Right forelimb (tissue), 1 donor: ENCODE data around the gene COL4A2.

Source experiments
- DNase-seq: peaks from one replicate; pipeline ENCODE4 v3.0.0-alpha.2; 2018

The COL4A2 gene

DNA sequence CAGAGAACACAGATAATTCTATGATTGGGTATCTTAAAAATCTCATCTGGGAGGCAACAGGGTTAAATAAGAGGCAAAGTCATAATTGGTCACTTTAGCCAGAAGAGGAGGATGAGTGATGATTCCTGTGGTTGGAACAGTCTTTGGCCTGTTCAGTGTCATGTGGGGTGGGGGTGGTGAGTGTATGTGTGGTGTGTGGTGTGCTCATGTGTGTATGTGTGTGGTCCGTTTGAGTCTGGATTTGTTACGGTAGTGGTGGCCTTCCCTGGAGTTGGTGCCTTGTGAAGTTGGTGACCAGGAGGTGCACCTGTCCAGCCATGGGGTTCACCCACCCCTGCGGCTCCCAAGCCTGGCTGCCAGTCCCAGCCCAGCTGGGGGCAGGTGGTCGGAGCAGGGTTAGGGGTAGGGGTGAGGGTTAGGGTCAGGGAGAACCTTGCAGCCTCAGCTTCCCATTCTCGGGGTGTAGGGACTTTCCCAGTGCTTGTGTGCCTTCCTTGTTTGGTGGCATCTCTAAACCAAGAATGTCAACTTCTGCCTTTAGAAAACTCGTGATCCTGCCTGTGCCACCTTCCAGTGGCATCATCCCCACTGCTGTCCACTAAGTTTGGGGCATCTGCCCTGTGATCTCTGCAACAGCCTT, 156.9 kb downstream of the COL4A2 start:
- no peak for DNase-seq

DNA sequence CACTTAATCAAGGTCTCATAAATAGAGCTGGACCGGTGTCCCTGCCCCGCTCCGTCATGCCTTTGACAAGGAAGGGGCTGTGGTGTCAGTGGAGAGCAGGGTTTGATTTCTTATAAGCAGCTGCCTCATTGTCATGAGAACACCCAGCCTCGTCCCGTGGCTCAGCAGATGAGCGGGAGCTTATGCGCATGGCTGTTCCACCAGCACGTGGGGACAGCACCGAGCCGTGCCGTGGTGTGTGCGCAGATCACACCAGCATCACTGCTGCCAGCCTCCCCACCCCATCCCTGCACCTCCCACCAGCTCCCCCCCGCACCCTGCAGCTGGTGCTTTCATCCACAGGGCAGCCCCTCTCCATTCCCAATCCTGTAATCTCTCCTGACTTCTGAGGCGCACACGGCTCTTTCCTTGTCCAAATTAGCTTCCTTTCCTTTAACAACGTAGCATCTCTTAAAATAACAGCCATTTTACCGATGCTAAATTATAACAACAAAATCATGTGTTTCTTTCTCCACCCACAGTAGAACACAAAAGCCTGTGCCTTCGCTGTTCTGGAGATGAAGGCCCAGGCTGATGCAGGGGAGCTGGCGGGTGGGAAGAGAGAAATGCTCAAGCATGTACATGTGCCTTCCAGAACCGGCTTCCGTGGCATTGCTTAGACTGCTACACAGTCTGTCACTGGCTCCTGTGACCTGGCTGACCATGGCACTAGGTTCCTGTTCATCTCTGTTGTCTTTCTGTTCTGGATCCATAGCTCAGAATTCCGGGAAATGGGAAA, 157.7 kb downstream of the COL4A2 start:
- DNase-seq = no peak

DNA sequence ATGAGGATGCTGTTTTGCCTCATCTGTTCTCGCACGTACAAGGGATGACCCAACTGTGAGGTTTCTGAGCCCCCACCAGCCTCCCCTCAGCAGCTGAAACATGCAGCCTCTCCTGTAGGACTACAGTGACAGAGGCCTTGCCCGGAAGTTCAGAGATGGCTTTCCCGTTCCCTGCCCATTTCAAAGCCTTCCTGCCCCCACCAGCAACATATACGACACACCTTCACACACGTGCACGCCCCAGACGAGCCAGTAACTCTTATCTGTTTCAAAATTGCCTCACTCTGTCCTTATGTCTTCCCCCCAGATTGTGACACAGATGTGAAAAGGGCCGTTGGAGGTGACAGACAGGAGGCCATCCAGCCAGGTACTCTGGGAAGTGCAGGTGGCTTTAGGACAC, 158.6 kb downstream of the COL4A2 start:
- no peak for DNase-seq

DNA sequence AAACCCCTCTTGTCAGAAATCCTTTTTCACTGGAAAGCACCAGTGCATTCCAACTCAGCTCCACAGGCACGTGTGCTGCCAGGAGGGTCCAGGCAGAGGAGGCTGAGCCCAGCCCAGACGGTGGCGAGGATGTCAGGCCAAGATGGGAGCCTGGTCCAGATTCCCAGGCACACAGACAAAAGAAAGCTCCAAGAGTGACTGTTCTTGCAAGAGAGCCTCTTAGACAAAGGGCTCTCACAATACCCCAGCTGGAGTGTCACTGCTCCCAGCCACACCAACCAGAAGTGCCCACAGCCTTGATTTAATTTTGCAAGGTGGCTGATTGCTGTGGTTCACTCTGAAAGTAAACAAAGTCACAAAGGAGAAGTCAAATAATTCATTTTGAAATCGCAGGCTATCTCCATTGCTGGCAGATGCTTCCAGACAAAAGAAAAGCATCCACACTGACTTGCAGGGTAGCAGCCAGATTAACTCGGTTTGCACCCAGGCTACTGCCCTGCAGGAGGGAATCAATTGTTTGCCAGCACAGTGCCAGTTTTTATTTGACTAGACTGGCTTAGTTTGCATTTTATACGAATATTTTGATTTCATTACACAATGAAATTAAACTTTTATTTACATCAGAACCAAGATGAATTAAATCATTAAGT, 159.3 kb downstream of the COL4A2 start:
- no peak for DNase-seq

DNA sequence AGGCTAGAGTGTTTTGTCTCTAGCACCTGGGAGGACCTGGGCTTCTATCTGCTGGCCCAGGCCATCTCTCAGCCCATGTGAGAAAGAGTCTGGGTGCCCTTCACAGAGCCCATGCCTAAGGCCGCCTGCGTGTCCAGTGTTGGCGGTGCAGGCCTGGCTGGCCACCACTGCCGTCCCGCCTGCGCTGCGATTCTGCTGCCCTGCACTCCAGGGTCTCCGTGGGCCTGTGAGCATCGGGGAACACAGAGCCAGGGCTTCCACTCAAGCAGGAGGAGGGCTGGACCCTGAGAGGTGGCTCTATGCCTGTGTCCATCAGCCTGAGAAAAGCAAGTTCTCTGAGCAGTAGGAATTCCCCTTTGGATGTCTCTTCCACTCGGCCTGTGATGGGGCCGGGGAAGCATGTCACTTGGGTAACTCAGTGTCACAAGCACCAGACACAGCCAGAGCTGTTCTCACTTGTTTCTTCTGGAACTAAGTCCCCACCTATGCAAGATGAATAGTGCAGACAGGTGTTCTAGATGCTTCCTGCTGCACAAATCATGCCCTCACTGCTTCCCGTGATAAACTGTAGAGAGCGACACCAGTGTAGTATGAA, 160.5 kb downstream of the COL4A2 start:
- no peak for DNase-seq

DNA sequence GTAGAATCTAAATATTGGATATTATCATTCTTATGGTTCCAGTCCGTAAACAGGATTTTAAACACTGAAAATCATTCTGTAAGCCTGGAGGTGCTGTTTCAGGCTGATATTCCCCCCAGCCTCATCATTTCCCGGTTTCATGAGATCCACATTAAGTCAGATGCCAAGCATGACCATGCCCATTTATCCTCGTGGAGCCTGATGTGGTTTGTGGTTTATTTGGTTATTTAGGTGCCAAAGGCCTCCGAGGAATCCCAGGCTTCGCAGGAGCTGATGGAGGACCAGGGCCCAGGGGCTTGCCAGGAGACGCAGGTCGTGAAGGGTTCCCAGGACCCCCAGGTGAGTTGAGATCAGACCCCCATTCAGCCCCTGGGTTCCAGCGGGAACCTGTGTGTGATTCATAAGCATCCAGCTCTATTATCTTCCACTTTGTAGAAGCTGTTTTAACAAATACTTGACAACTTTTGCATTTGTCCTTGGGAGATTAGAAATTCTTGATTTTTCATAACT, 162.0 kb downstream of the COL4A2 start:
- DNase-seq = no peak

DNA sequence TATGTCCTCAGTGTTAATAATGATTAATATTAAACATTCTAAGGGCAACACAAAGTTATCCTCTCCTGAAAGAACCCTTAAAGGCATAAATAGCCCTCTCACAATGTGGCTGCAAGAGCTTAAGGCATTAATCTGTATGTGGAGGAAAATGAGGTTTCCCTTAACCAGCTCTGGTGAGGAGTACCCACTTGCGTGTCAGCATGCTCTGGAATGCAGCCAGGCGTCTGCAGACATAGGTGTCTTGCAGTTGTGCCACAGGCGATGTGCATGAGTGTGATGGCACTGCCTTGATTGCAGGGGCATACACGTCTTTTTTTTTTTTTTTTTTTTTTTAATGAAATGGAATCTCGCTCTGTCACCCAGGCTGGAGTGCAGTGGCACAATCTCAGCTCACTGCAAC, 162.5 kb downstream of the COL4A2 start:
- no peak for DNase-seq

DNA sequence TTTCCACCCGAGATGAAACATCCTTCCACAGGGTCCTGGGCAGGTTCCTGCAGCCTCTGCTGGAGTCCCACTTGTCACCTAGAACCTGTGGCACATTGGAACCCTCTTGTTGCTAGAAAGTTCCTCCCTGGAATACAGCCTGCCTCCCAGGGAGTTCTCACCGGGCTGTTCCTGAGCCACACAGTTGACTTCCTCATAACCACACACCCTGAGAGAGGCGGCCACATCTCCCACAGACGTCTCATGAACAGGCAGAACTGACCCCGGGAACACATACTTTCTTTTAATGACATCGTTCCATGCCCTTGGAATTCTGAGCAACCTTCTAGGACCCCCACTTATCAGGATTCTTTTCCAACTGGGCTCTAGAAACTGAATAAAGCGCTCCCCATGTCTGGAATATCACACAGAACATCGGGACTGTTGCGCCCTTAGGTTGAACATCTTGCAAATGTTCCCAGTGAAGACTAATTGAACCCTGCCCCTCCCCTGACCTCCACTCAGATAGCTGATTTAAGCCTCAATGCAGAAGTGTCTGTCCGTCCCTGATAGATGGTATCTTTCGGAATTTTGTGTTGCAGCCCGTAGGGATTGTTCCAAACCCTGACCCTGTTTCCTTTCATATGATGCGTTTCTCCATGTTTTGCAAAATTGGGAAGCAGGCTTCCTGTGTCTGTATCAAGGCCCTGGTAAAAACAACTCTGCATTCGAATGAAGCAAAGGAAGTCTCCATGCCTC, 163.4 kb downstream of the COL4A2 start:
- no peak for DNase-seq

DNA sequence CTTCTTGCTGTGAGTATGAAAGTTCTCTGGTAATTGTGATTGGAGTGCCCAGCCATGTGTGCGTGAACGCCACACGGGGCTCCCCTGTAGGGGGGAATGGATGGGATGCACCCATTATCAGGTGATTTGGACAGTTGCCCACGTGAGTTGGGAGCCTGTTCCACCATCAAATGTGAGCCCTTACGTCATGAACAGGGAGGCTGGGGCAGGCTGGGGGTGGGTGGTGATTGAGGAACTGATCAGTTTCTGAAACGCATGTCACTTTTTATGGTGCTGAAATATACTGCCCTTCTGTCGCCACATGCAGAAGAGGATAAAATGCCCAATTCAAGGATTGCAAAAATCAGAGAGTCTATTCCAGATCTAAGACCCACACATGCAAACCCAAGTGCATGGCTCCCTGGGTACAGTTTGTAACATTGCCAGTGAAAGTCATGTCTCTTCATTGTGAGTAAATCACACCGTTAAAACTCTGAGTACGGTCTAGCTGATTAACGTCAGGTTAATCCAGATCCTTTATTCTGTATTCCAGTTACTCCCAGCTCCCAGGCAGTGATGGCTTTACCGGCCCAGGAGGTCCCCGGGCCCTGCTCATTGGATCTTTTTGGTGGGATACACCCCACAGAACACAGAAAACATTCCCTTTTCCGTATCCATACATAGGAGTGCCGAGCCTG, 164.2 kb downstream of the COL4A2 start:
- no peak for DNase-seq

DNA sequence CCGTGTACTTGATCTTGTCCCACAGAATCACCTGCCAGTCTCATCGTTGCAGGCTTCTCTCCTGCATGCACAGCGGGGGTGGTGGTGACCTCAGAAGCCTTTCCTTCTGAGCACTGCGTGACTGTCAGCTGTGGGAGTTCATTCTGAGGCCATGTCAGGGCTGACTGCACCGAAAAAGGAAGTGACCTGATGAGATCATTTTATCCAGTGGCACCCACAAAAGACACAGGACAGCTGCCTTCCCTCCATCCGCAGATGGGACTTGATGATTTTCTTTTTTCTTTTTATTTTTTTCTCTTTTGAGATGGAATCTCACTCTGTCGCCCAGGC, 164.7 kb downstream of the COL4A2 start:
- DNase-seq = no peak

DNA sequence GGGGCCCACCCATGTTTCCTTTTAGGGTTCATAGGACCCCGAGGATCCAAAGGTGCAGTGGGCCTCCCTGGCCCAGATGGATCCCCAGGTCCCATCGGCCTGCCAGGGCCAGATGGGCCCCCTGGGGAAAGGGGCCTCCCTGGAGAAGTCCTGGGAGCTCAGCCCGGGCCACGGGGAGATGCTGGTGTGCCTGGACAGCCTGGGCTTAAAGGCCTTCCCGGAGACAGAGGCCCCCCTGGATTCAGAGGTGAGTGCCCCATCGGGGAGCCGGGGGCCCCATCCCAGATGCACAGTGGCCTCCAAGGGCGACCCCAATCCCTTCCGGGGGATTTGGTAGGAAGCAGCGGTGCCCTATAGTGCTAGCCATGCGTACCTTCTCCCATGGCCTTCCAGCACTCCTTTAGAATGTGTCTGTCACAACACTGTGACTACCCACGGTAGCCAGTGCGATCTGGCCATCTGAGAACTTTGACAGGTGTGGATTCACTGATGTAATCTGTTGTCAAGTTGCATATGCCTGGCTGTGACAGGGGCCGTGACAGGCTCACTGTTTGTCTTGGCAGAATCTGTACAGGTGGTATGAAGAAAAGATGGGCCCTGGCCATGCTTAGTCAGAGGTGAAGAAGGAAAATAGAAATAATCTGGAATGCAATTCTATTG, 165.9 kb downstream of the COL4A2 start:
- DNase-seq = no peak

DNA sequence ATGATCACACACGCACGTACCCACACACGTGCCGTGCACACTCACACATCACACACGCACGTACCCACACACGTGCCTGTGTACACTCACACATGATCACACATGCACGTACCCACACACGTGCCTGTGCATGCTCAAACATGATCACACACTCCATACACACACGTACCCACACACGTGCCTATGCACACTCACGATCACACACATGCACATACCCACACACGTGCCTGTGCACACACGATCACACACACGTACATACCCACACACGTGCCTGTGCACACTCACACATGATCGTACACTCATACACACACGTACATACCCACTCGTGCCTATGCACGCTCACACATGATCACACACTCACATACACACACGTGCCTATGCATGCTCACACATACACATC, 167.6 kb downstream of the COL4A2 start:
- DNase-seq = no peak

DNA sequence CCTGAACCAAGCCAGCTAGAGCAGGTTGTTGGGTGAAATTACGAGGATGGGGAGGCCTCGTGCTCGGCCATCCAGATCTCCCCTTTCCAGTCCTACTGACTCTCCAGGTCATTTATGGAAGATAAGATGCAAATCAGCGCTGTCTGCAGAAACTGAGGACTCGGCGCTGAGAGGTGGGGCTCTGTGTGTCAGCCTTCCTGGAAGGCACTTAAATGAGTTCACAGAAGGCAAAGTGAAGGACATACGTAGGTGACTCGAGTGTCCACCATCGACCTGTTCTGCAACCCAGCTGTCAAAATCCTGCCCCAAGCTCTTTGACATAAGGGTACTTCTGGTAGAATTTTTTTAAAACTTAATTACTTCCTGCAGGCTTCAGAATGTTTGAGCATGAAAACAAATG, 168.0 kb downstream of the COL4A2 start:
- DNase-seq = no peak

DNA sequence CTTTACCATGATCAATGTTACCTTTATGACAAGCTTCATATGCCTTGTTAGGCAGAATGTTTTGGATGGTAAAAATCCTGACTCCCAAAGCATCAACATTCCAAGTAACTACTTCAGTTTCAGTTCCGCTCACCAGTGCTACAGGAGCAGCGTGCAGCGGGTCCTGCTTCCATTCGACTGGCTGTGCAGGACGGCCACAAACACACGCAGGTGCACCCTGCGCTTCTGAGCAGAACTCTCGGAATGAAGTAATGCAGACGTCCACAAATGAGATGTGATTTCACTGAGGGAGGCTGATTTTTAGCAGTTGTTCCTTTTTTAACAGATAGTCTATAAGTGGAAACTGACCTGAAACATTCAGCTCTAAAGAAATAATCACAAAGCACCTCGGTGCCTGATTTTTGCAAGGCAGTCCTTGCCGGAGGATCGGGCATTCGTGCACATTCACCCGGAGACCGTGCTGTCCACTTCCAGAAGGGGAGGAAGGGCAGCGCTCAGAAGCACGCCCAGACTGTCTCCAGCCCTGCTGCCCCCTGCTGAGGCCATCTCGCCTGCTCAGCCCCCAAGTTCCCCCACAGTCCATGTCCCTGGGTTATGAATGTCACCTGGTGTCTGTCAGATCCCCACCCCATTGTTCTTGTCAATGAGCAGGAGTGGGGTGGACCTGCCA, 168.6 kb downstream of the COL4A2 start:
- no peak for DNase-seq

DNA sequence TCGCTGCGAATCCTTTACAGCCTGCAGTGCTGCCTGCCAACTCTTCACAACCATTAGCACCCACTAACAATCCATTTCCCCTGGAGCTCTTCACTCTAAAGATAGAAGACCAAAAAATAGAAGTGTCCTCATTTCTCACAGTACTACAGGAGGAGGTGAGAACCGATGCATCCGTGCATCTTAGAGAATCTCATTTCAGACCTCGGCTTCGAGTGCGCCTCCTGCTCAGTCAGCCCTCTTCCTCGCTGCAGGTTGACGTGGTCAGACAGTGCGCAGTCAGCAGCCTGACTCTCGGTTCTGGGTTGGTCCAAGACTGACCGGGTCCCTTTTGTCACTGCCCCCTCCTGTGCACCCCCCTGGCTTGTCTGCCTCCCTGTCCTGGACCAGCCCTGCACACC, 169.1 kb downstream of the COL4A2 start:
- DNase-seq = no peak

DNA sequence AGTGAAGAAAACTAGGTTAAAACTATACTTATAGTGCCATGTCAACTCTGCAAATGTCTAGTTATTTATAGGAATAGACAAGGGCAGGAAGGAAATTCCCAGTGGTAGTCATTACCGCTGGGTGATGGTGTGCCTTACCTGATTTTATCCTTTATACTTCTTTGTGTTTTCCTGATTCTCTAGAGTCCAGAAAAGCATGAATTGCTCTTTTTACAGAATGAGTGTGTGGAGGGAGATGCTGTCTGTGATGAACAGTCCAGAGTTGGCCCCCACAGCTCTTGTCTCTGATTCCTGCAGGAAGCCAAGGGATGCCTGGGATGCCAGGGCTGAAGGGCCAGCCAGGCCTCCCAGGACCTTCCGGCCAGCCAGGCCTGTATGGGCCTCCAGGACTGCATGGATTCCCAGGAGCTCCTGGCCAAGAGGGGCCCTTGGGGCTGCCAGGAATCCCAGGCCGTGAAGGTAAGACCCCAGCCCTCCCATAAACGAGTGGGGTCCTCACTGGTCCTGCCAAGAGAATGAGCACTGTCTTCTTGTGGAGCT, 170.7 kb downstream of the COL4A2 start:
- DNase-seq = no peak

DNA sequence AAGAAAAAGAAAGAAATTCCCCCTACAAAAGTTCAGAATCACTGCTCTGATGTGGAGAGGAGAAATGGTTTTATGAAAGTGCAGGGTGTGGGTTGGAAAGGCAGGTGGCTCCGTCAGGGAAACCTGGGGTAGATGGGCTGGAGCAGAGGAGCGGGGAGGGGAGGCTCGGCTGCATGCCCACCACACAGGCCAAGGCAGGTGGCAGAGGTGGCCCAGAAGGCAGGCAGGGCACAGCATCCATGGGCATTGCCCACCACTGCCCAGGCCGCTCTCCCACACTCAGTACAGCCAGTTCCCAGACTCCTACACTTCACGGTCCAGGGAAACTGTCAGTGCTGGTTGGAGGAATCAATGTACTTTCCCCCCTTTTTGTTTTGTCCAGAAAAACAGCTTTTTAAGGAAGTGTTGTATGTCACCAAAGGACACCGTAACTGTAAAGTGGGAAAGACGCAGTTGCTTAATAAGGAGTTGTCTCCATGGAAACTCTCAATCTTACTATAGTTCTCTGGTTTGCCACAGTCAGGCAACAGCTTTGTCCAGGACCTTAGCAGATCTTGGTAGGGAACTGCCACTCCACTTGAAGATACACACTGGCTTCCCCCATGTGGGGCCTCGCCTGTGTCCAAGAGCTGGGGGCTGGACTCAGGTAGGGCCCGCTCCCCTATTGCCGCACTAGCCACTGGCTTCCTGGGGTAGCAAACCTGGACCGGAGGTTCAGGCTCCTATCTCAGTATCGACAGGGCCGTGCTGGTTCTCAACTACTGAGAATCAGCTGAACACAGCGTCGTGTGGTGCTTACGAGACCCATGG, 171.5 kb downstream of the COL4A2 start:
- no peak for DNase-seq

DNA sequence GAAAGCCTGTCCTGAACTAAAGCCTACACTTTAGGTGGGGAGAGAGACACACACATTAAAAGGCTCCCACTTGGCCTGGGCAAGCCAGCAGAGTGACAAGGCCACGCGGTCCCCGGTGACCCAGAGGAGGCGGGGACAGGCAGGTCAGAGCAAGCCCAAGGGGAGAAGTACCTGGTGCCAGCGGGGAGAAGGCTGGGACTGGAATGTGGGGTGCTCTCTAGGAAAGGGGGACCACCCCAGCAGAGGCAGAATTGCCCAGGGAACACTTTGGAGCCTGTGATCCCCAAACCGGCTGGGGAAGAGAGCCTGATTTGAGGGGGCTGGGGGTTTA, 172.1 kb downstream of the COL4A2 start:
- DNase-seq = no peak

DNA sequence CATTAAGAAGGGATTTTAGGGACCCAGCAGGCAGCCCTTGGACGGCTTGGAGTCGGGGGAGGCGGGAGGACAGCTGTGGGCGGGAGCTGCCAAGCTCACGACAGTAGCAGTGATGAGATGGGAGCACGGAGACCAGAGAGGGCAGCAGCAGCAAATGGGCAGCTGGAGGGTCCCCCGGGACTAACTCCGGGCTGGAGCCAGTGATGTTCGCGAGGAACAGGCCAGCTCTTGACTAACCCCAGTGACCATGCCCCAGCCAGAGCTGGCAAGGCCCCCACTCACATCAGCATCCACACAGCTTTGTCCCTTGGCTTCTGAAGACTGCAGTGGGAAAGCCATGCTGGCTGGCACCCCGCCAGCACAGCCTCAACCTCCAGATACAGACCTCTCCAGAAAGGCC, 172.6 kb downstream of the COL4A2 start:
- no peak for DNase-seq

DNA sequence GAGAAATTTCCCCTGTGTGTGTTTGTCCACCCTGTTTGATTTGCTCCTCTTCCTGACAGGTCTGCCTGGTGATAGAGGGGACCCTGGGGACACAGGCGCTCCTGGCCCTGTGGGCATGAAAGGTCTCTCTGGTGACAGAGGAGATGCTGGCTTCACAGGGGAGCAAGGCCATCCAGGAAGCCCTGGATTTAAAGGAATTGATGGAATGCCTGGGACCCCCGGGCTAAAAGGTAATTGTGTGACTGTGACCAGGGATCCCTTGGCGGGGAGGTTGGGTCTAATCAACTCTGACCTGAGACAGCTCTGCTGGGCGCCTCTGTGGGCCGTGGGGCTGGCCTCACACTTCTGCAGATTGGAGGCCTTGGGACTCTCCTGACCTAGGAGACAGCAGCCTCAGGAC, 173.1 kb downstream of the COL4A2 start:
- DNase-seq = no peak
